ENCODE results near the gene UEVLD. TPM values are rescaled to one million over a fixed set of nuclear protein-coding genes. Genes with fewer than 3 reads are reported as not detected.

UEVLD gene
- total RNA-seq, 4 donors from 2014 or later, result 27.4 to 58.8 (median 30.3) TPM

DNA sequence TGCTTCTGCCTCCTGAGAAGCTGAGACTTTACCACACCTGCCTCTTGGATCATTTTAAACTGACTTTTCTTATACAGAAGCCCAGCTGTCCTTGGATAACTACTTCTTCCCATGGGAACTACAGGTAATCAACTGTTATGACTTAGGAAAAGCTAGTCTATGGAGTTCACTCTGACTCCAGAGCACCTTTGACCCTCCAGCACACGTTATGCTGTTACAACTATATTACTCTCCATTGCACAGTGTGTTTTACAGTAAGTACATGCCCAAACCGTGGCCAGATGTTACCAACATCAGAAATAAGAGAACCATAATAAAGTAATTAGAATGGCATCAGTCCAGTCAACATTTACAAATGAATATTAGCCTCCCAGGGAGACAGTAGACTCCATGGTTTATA lies 40.5 kb downstream of the UEVLD start:
- in situ Hi-C loops (cut with MboI; ENCODE audit: low sequenced_read_pairs in 4 of 4) (no loop called here), intact Hi-C loops (cut with DNase I; ENCODE audit: low total_unique reads) (no loop called here)
- H3K4me1 ChIP-seq, result no peaks in the 10 kb centered on the region
- no peak overlapping the region for H3K4me3 ChIP-seq
- ATAC-seq (no peak), DNase-seq (no peak)
- H3K36me3 ChIP-seq, result peaks cover 2 to 57% of the 10 kb centered on the region in 2 donors
- H3K27ac ChIP-seq, result no peak overlapping the region
- no peaks in the 10 kb centered on the region for H3K27me3 ChIP-seq
- TF ChIP-seq, protein P1, sequence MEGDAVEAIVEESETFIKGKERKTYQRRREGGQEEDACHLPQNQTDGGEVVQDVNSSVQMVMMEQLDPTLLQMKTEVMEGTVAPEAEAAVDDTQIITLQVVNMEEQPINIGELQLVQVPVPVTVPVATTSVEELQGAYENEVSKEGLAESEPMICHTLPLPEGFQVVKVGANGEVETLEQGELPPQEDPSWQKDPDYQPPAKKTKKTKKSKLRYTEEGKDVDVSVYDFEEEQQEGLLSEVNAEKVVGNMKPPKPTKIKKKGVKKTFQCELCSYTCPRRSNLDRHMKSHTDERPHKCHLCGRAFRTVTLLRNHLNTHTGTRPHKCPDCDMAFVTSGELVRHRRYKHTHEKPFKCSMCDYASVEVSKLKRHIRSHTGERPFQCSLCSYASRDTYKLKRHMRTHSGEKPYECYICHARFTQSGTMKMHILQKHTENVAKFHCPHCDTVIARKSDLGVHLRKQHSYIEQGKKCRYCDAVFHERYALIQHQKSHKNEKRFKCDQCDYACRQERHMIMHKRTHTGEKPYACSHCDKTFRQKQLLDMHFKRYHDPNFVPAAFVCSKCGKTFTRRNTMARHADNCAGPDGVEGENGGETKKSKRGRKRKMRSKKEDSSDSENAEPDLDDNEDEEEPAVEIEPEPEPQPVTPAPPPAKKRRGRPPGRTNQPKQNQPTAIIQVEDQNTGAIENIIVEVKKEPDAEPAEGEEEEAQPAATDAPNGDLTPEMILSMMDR (IDR thresholded peaks at IDR 0.05 in 4 of 5, conservative IDR thresholded peaks at IDR 0.05 in 1 of 5), result no peak
- TF ChIP-seq POLR2A (IDR thresholded peaks at IDR 0.05), result no peak
- no peaks in the 10 kb centered on the region for H3K9me3 ChIP-seq

DNA sequence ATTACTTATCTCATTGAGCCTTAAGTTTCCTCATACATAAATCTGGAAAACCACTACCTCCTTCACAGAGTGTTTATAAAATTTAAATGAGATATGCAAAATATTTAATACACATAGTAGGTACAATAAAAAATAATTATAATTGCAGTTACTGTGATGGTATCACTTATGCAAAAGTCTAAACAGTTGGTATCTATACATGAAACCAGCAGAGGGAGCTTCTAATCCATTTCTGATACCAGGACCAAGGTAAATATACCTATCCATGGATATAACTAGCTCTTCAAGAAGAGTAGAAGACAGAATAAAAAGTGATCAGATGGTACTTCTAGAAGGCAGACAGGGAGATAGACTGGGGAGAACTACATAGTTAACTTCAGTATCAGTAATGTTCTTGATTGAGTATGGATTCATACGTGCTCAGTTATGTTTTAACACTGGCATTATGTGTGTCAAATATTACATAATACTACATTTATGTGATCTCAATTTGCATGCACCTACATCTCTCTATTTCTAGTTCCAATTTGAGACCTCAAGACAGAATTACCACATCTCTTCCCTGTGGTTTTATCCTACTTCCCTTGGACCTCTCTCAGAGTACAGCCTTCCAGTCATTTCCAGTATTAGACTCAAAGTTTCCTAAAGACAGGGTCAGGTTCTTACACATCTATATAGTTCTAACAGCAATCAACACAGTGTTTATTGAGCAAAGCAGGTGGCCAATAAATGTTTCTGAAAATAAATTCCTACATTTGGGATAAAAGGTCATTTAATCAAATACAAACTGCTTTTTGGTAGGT lies 48.1 kb downstream of the UEVLD start:
- Histone ChIP-seq H3K4me3 (no peak overlapping the region), H3K4me1 (no peaks in the 10 kb centered on the region), H3K36me3 (peaks cover 0 to 39% of the 10 kb centered on the region in 2 donors), H3K27me3 (no peaks in the 10 kb centered on the region), H3K9me3 (no peaks in the 10 kb centered on the region), H3K27ac (no peak overlapping the region)
- in situ Hi-C loops (cut with MboI; ENCODE audit: low sequenced_read_pairs in 4 of 4), result no loop called here
- no peak for ATAC-seq
- no peak for TF ChIP-seq POLR2A (IDR thresholded peaks at IDR 0.05)
- TF ChIP-seq, protein P1 (IDR thresholded peaks at IDR 0.05 in 4 of 5, conservative IDR thresholded peaks at IDR 0.05 in 1 of 5), result peak in 3 of 5 experiments; percentile 9 to 27 (median 24)
- no peak for DNase-seq
- intact Hi-C loops (cut with DNase I; ENCODE audit: low total_unique reads), result no loop called here

DNA sequence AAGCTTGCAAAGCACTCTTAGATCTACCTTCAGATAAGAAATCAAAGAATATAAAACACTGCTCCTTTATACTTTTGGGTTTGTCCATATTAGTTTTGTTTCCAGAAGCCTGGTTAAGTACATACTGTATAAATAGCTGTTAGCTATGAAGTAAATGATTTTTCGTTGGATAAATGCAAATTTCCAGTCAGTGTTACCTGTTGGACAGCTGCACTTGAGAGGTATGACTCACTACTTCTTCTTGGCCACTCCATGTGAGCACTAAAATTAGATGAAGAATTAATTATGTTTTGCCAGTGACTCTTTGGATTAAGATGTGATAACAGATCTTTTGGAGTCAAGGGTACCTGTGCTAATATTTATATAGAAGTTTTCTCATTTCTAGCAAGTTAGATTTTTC lies 52.3 kb downstream of the UEVLD start:
- TF ChIP-seq, protein P1 (IDR thresholded peaks at IDR 0.05 in 4 of 5, conservative IDR thresholded peaks at IDR 0.05 in 1 of 5), result no peak
- no peak for TF ChIP-seq POLR2A (IDR thresholded peaks at IDR 0.05)
- Histone ChIP-seq H3K27me3 (no peaks in the 10 kb centered on the region), H3K4me3 (no peak overlapping the region), H3K9me3 (no peaks in the 10 kb centered on the region), H3K36me3 (peaks cover 0 to 39% of the 10 kb centered on the region in 2 donors), H3K4me1 (no peaks in the 10 kb centered on the region), H3K27ac (no peak overlapping the region)
- in situ Hi-C loops (cut with MboI; ENCODE audit: low sequenced_read_pairs in 4 of 4), result no loop called here
- intact Hi-C loops (cut with DNase I; ENCODE audit: low total_unique reads), result no loop called here
- ATAC-seq (no peak), DNase-seq (no peak)

DNA sequence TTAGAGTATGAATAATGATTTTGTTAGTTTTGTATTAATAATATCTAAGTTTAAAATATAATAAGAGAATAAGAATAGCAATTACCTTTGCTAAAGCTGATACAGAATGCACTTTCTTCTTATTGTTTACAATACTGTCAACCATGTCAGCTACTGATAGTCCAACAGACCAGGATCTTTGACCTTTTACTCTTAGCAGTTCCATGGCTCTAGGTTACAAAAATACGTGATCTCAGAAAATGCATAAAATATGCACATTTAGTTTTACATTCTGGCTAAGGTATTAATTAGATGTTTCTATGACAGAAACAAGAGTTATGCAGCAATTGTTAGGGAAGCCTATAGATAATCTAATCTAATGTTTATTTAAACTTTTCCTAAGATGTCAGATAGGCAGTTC lies 54.3 kb downstream of the UEVLD start:
- Histone ChIP-seq H3K9me3 (no peaks in the 10 kb centered on the region), H3K4me3 (no peak overlapping the region), H3K36me3 (peaks cover 0 to 39% of the 10 kb centered on the region in 2 donors), H3K27ac (no peak overlapping the region), H3K4me1 (no peaks in the 10 kb centered on the region), H3K27me3 (no peaks in the 10 kb centered on the region)
- no peak for DNase-seq
- no peak for ATAC-seq
- TF ChIP-seq, protein P1 (IDR thresholded peaks at IDR 0.05 in 4 of 5, conservative IDR thresholded peaks at IDR 0.05 in 1 of 5), result no peak
- TF ChIP-seq POLR2A (IDR thresholded peaks at IDR 0.05), result no peak
- intact Hi-C loops (cut with DNase I; ENCODE audit: low total_unique reads) (no loop called here), in situ Hi-C loops (cut with MboI; ENCODE audit: low sequenced_read_pairs in 4 of 4) (no loop called here)

All from gastrocnemius medialis (tissue), 4 donors.